AG09309 (cell line): ENCODE results near the gene REG3A.

Experiments used
- DNase-seq: peaks from one replicate; pipeline ENCODE4 v3.0.0-alpha.2; 2010; ENCODE audit warnings: low read depth
- H3K4me3 ChIP-seq: 2 replicates; pipeline ENCODE4 v1.5.1; 2011; ENCODE audit warnings: mild to moderate bottlenecking, low read depth, low read length, moderate library complexity; ENCODE audit not compliant: control insufficient read depth
- TF ChIP-seq, protein P1 (sequence below): IDR thresholded peaks from 2 replicates; pipeline ENCODE4 v1.5.1; 2011; ENCODE audit warnings: mild to moderate bottlenecking, low read depth, low read length, inconsistent platforms; ENCODE audit not compliant: insufficient read depth, control insufficient read depth; ENCODE audit errors: missing control alignments

The REG3A gene

DNA sequence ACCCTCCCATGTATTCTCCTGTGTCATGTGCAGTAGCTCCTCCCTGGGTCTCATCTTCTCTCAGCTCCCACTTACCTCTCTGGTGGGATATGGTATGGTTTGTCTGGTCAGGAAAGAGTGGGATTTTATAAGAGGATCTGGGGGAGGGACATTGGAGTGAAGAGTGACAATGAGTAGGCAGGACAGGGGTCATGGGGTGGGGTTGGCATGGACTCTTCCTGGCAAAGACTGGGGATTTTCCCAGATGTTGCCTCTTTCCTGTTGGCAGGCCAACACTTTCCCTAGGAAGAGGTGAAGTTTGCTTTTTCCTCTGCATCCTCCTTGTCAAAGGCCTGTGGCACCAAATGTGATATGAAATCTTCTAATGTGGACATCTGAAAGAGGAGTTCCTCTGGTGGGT lies at the start of gene REG3A:
REG3A (minus strand) TSS at position 101 of the 400 bp plus-strand sequence. CDS start 348 bp downstream, outside the sequence.
- TF ChIP-seq, protein P1, sequence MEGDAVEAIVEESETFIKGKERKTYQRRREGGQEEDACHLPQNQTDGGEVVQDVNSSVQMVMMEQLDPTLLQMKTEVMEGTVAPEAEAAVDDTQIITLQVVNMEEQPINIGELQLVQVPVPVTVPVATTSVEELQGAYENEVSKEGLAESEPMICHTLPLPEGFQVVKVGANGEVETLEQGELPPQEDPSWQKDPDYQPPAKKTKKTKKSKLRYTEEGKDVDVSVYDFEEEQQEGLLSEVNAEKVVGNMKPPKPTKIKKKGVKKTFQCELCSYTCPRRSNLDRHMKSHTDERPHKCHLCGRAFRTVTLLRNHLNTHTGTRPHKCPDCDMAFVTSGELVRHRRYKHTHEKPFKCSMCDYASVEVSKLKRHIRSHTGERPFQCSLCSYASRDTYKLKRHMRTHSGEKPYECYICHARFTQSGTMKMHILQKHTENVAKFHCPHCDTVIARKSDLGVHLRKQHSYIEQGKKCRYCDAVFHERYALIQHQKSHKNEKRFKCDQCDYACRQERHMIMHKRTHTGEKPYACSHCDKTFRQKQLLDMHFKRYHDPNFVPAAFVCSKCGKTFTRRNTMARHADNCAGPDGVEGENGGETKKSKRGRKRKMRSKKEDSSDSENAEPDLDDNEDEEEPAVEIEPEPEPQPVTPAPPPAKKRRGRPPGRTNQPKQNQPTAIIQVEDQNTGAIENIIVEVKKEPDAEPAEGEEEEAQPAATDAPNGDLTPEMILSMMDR, result no peak
- no peak for DNase-seq

DNA sequence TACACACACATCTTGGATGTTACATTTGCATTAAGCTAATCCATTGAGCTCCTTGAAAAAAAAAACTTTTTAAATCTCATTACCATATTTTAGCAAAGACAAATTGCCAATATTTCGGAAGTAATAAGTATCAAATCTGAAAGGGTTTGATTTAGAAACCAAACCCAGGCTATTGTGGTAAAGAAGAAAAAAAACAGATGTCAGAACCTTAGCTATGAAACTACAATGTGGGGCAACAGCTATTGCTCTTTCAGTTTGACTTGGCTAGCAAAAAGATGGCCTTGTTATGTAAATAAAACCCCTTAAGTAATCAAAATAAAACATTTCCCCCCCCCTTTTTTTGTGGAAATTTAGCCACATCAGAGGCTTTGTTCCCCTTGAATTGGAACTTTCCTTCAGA lies 41.2 kb upstream of the REG3A start:
- TF ChIP-seq, protein P1, result no peak
- DNase-seq, result no peak
- H3K4me3 ChIP-seq, result no peak overlapping the region

More for the DNA sequence above, at the start of gene REG3A:
- no peak within 1 kb of the TSS for H3K4me3 ChIP-seq

DNA sequence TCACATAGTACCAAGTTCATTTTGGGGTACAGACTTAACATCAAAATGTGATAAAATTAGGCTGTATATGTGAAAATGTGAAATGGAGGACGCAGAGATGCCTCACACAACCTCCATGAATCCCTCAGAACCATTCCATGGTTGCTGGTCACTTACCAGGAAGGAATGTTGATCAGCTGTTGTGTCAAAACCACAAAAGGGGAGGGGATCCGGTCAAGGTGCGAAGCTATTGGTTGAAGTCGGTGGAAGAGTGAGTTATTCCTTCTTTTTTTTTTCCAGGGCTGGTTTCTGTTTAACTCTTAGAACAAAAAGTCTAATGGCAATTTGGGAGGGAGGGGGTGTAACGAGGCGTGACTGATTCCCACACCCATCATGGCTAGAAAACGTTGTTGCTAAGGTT lies 32.3 kb upstream of the REG3A start:
- TF ChIP-seq, protein P1, result no peak
- DNase-seq, result no peak
- no peak overlapping the region for H3K4me3 ChIP-seq

DNA sequence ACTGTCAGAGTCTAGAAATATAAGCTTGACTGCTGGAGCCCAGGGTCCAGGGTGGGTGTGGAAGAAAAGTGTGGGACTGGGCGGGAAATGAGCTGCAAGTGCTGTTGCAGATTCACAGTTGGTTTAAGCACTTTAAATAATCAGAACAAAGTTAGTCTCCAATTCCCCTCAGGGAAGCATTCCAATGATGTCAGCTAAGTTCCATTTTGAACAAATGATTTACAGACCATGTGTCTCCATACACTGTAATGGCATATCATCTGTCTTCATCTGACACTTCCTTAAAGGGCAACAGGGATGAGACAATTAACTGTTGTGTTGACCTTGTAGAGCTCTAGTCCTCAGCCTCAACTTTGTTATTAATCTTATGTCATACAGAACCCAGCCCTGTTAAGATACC lies 31.5 kb upstream of the REG3A start:
- H3K4me3 ChIP-seq, result no peak overlapping the region
- TF ChIP-seq, protein P1, result no peak
- no peak for DNase-seq

DNA sequence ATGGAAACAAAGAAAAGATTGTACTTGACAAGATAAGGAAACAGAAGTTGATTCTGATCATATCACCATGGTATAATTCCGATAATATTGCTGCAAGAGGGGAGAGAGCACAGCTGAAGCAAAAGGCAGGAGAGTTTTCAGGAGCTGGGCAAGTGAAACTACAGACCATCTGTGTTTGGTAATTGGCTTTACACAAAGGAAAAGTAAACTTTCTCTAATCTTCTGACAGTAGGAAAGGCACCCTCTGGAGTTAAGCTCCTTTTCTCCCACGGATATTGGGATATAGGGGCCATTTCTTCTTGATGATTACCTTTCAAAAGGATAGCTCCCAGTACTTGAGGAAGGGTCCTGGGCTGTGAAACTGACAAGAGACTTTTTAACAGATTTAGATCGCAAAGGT lies 29.9 kb upstream of the REG3A start:
- H3K4me3 ChIP-seq, result no peak overlapping the region
- DNase-seq, result no peak
- TF ChIP-seq, protein P1, result no peak

DNA sequence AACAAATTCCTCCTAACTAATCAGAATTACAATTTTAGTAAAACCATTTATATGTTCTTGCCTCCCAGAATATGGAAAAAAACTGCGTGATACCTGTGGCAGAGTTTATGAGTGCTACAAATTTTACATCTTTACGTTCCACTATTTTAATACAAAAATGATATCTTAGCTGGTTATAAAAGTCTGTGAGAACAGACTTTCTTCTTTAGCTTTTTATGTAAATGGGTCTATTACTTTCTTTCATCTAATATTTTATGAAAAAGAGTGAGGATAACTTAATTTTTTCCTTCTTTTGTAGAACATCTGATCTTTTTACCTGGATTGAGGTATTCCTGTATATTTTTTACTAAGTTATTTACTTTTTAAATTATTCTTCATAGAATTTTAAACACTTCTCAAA lies 22.1 kb upstream of the REG3A start:
- no peak for DNase-seq
- H3K4me3 ChIP-seq, result no peak overlapping the region
- TF ChIP-seq, protein P1, result no peak

DNA sequence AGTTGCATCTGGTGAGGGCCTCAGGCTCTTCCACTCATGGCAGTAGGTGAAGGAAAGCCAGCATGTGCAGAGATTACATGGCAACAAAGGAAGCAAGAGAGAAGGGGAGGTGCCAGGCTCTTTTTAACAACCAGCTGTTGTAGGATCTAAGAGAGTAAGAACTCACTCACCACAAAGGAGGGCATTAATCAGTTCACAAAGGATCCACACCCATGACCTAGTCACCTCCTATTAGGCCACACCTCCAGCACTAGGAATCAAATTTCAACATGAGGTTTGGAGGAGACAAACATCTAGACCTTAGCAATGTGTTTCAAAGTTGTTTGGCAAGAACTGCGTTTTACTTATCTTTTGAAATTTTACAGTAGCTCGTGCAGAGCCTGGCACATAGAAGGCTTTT lies 20.5 kb upstream of the REG3A start:
- DNase-seq, result no peak
- no peak overlapping the region for H3K4me3 ChIP-seq
- TF ChIP-seq, protein P1, result no peak
